Tibial nerve (tissue), 4 donors: ENCODE data around the gene TRAF3.

Experiments
- CTCF ChIP-seq, 5 experiments: fragments of 200-600 bp in 3 of 5; fragments of 450-650 bp in 2 of 5; sonication (generic) in 3 of 5; IDR thresholded peaks; one replicate each; pipeline ENCODE4 v1.5.1; 2016 to 2019; ENCODE audit warnings: antibody characterized with exemption in 5 of 5, mild to moderate bottlenecking in 3 of 5, moderate library complexity in 2 of 5
- EP300 ChIP-seq, 2 donors: sonication (generic); formaldehyde crosslinking; IDR thresholded peaks; one replicate each; pipeline ENCODE4 v1.6.1; 2017; ENCODE audit warnings: antibody characterized with exemption in 2 of 2, mild to moderate bottlenecking in 1 of 2
- POLR2A ChIP-seq, 2 donors: fragments of 450-650 bp; IDR thresholded peaks; one replicate each; pipeline ENCODE4 v1.6.1; 2017; ENCODE audit warnings: antibody characterized with exemption in 2 of 2, mild to moderate bottlenecking in 2 of 2, moderate library complexity in 2 of 2

DNA sequence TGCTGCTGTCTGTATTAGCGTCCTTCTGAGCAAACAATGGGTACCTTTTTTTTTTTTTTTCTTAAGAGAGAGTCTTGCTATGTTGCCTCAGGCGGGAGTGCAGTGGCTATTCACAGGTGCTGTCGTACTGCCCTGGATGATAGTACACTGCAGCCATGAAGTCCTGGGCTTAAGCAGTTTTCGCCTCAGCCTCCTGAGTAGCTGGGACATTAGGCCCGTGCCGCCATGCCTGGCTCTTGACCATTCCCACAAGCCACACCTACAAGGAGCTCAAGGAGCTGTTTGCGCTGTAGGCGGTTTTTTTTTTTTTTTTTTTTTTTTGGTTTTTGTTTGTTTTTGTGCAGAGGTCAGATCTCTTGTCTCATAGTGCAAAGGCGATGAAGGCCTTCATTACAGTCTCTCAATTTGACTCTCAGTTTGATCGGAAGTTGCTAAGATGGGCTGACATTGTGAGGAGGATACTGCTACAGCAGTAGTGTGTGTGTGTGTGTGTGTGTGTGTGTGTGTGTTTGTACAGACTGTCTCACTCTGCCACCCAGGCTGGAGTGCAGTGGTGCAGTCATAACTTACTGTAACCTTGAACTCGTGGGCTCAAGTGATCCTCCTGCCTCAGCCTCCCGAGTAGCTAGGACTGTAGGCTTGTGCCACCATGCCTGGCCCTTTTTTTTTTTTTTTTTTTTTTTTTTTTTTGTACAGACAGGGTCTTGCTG lies 34.2 kb downstream of the TRAF3 start:
- no peak for TF ChIP-seq POLR2A (IDR thresholded peaks at IDR 0.05)
- TF ChIP-seq CTCF (IDR thresholded peaks at IDR 0.05), result no peak
- no peak for TF ChIP-seq EP300 (IDR thresholded peaks at IDR 0.05)
